Lower leg skin (tissue), 3 donors: Measurements from ENCODE around the gene OGFOD1.

Source experiments
- POLR2A ChIP-seq, 2 donors: fragments of 450-650 bp; IDR thresholded peaks; one replicate each; pipeline ENCODE4 v1.6.1; 2016 to 2017; ENCODE audit warnings: antibody characterized with exemption in 2 of 2, mild to moderate bottlenecking in 1 of 2, moderate library complexity in 1 of 2
- TF ChIP-seq, protein P1 (sequence below), 3 donors: fragments of 450-650 bp; IDR thresholded peaks; one replicate each; pipeline ENCODE4 v1.5.1; 2016; ENCODE audit warnings: antibody characterized with exemption in 3 of 3, mild to moderate bottlenecking in 3 of 3, moderate library complexity in 2 of 3

DNA sequence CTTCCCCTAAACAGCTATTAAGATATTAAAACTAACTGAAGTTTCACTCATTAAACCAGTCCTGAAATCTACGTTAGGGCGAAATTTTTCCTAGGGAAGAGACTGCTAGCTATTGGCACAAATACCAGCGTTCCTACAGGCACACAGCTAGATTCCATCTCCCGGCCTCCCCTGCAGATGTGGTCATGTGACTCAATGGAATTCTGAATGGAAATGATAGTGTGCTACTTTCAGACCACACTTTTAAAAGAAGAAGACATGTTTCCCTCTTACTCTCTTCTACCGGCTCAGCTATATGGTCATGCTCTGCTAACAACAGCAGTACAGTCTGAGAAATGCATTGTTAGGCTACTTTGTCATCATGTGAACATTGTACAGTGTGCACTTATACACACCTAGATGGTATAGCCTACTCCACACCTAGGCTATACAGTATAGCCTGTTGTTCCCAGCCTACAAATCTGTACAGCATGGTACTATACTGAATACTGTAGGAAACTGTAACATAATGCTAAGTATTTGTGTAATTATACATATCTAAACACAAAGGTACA lies 31.4 kb downstream of the OGFOD1 start:
- TF ChIP-seq, protein P1, sequence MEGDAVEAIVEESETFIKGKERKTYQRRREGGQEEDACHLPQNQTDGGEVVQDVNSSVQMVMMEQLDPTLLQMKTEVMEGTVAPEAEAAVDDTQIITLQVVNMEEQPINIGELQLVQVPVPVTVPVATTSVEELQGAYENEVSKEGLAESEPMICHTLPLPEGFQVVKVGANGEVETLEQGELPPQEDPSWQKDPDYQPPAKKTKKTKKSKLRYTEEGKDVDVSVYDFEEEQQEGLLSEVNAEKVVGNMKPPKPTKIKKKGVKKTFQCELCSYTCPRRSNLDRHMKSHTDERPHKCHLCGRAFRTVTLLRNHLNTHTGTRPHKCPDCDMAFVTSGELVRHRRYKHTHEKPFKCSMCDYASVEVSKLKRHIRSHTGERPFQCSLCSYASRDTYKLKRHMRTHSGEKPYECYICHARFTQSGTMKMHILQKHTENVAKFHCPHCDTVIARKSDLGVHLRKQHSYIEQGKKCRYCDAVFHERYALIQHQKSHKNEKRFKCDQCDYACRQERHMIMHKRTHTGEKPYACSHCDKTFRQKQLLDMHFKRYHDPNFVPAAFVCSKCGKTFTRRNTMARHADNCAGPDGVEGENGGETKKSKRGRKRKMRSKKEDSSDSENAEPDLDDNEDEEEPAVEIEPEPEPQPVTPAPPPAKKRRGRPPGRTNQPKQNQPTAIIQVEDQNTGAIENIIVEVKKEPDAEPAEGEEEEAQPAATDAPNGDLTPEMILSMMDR (IDR thresholded peaks at IDR 0.05): no peak
- TF ChIP-seq POLR2A (IDR thresholded peaks at IDR 0.05): no peak
